ENCODE data around the gene SREBF1.
A peak's percentile ranks its signal among the peaks of the same experiment; 100 is the strongest.

Gene SREBF1

GRCh38 chr17:17836818-17837379, at the start of gene SREBF1:
Gene SREBF1 (minus strand): TSS chr17:17836986. CDS start chr17:17836817, 169 bp downstream.
- peak; percentile 71 for DNase-seq (ENCODE audit: low read depth)

GRCh38 chr17:17886226-17886625, 49.4 kb upstream of the SREBF1 start:
- DNase-seq (ENCODE audit: low read depth), result no peak

- DNase-seq (ENCODE audit: low read depth), result no peak
Measured at GRCh38 chr17:17884391-17885357, 47.9 kb upstream of the SREBF1 start.

- DNase-seq (ENCODE audit: low read depth), result no peak
Measured at GRCh38 chr17:17883801-17884200, 47.0 kb upstream of the SREBF1 start.

- no peak for DNase-seq (ENCODE audit: low read depth)
Measured at GRCh38 chr17:17882082-17882581, 45.3 kb upstream of the SREBF1 start.

- DNase-seq (ENCODE audit: low read depth), result no peak
Measured at GRCh38 chr17:17880577-17881196, 43.9 kb upstream of the SREBF1 start.

GRCh38 chr17:17877529-17878358, 41.0 kb upstream of the SREBF1 start:
- DNase-seq (ENCODE audit: low read depth), result no peak

GRCh38 chr17:17876959-17877528, 40.3 kb upstream of the SREBF1 start:
- no peak for DNase-seq (ENCODE audit: low read depth)

- DNase-seq (ENCODE audit: low read depth), result no peak
Measured at GRCh38 chr17:17874478-17874877, 37.7 kb upstream of the SREBF1 start.

- DNase-seq (ENCODE audit: low read depth), result no peak
Measured at GRCh38 chr17:17873450-17873991, 36.7 kb upstream of the SREBF1 start.

GRCh38 chr17:17872547-17873345, 36.0 kb upstream of the SREBF1 start:
- no peak for DNase-seq (ENCODE audit: low read depth)

- no peak for DNase-seq (ENCODE audit: low read depth)
Measured at GRCh38 chr17:17871913-17872312, 35.1 kb upstream of the SREBF1 start.

GRCh38 chr17:17870247-17870646, 33.5 kb upstream of the SREBF1 start:
- no peak for DNase-seq (ENCODE audit: low read depth)

- DNase-seq (ENCODE audit: low read depth), result no peak
Measured at GRCh38 chr17:17868641-17869522, 32.1 kb upstream of the SREBF1 start.

- DNase-seq (ENCODE audit: low read depth), result no peak
Measured at GRCh38 chr17:17866897-17867296, 30.1 kb upstream of the SREBF1 start.

GRCh38 chr17:17866425-17866824, 29.6 kb upstream of the SREBF1 start:
- DNase-seq (ENCODE audit: low read depth), result no peak

GRCh38 chr17:17865035-17865434, 28.2 kb upstream of the SREBF1 start:
- DNase-seq (ENCODE audit: low read depth), result no peak

GRCh38 chr17:17860766-17861107, 24.0 kb upstream of the SREBF1 start:
- DNase-seq (ENCODE audit: low read depth), result no peak
